ENCODE data around the gene COL25A1.
"Not testable (repeated sequence)": the region's sequence is repeated elsewhere in the genome, so short reads cannot be mapped to it uniquely, and the experiment has no call there.

Gene COL25A1

GRCh38 chr4:109134268-109134667 is 168.2 kb downstream of the COL25A1 start:
- no peak for DNase-seq (ENCODE audit: insufficient read length, low spot score)
- no peak for FAIRE-seq

GRCh38 chr4:109131559-109131958 is 170.9 kb downstream of the COL25A1 start:
- no peak for DNase-seq (ENCODE audit: insufficient read length, low spot score)
- FAIRE-seq, result no peak

- FAIRE-seq (no peak), DNase-seq (ENCODE audit: insufficient read length, low spot score) (no peak)
Measured at GRCh38 chr4:109128589-109128988, 173.9 kb downstream of the COL25A1 start.

GRCh38 chr4:109127866-109128265 is 174.6 kb downstream of the COL25A1 start:
- DNase-seq (ENCODE audit: insufficient read length, low spot score), result no peak
- FAIRE-seq, result no peak

- DNase-seq (ENCODE audit: insufficient read length, low spot score) (no peak), FAIRE-seq (no peak)
Measured at GRCh38 chr4:109126856-109127255, 175.6 kb downstream of the COL25A1 start.

- DNase-seq (ENCODE audit: insufficient read length, low spot score) (no peak), FAIRE-seq (no peak)
Measured at GRCh38 chr4:109125084-109125483, 177.4 kb downstream of the COL25A1 start.

- no peak for FAIRE-seq
- no peak for DNase-seq (ENCODE audit: insufficient read length, low spot score)
Measured at GRCh38 chr4:109123951-109124350, 178.5 kb downstream of the COL25A1 start.

- FAIRE-seq (no peak), DNase-seq (ENCODE audit: insufficient read length, low spot score) (no peak)
Measured at GRCh38 chr4:109121561-109121960, 180.9 kb downstream of the COL25A1 start.

- no peak for FAIRE-seq
- DNase-seq (ENCODE audit: insufficient read length, low spot score), result no peak
Measured at GRCh38 chr4:109119852-109120251, 182.6 kb downstream of the COL25A1 start.

GRCh38 chr4:109118635-109119034 is 183.8 kb downstream of the COL25A1 start:
- FAIRE-seq (no peak), DNase-seq (ENCODE audit: insufficient read length, low spot score) (no peak)

GRCh38 chr4:109114501-109114900 is 188.0 kb downstream of the COL25A1 start:
- DNase-seq (ENCODE audit: insufficient read length, low spot score), result no peak
- FAIRE-seq, result no peak

GRCh38 chr4:109113521-109113920 is 188.9 kb downstream of the COL25A1 start:
- DNase-seq (ENCODE audit: insufficient read length, low spot score) (no peak), FAIRE-seq (no peak)

- FAIRE-seq, result no peak
- no peak for DNase-seq (ENCODE audit: insufficient read length, low spot score)
Measured at GRCh38 chr4:109111031-109111430, 191.4 kb downstream of the COL25A1 start.

- not testable (repeated sequence) for FAIRE-seq
Measured at GRCh38 chr4:109108215-109108614, 194.2 kb downstream of the COL25A1 start.

GRCh38 chr4:109094056-109094455 is 208.4 kb downstream of the COL25A1 start:
- DNase-seq (ENCODE audit: insufficient read length, low spot score) (no peak), FAIRE-seq (no peak)

More at GRCh38 chr4:109108215-109108614, 194.2 kb downstream of the COL25A1 start:
- DNase-seq (ENCODE audit: insufficient read length, low spot score), result not testable (repeated sequence)

- DNase-seq (ENCODE audit: insufficient read length, low spot score) (no peak), FAIRE-seq (no peak)
Measured at GRCh38 chr4:109091727-109092409, 210.6 kb downstream of the COL25A1 start.

GRCh38 chr4:109083911-109084310 is 218.5 kb downstream of the COL25A1 start:
- DNase-seq (ENCODE audit: insufficient read length, low spot score), result no peak
- FAIRE-seq, result no peak

- no peak for FAIRE-seq
- no peak for DNase-seq (ENCODE audit: insufficient read length, low spot score)
Measured at GRCh38 chr4:109079731-109080130, 222.7 kb downstream of the COL25A1 start.

GRCh38 chr4:109079201-109079600 is 223.3 kb downstream of the COL25A1 start:
- DNase-seq (ENCODE audit: insufficient read length, low spot score) (no peak), FAIRE-seq (no peak)

GRCh38 chr4:109078724-109079123 is 223.7 kb downstream of the COL25A1 start:
- DNase-seq (ENCODE audit: insufficient read length, low spot score), result no peak
- no peak for FAIRE-seq

- FAIRE-seq, result no peak
- no peak for DNase-seq (ENCODE audit: insufficient read length, low spot score)
Measured at GRCh38 chr4:109077505-109077904, 225.0 kb downstream of the COL25A1 start.

GRCh38 chr4:109076709-109077108 is 225.7 kb downstream of the COL25A1 start:
- DNase-seq (ENCODE audit: insufficient read length, low spot score); FAIRE-seq: not testable (repeated sequence)

GRCh38 chr4:109075621-109076020 is 226.8 kb downstream of the COL25A1 start:
- FAIRE-seq, result no peak

More at GRCh38 chr4:109075621-109076020, 226.8 kb downstream of the COL25A1 start:
- no peak for DNase-seq (ENCODE audit: insufficient read length, low spot score)
